ENCODE results near the gene RALGAPA1. TPM values are rescaled to one million over a fixed set of nuclear protein-coding genes. Genes with fewer than 3 reads are reported as not detected.

RALGAPA1 gene
- total RNA-seq, 1 experiment from 2014 or later, result 31.7 TPM

GRCh38 chr14:35557221-35557747, 251.8 kb downstream of the RALGAPA1 start:
- ATAC-seq (no peak), DNase-seq (ENCODE audit: low spot score) (no peak)
- no peak overlapping the region for H3K27ac Mint-ChIP-seq
- H3K27me3 Mint-ChIP-seq (ENCODE audit: low read depth), result no peaks in the 10 kb centered on the region
- H3K4me1 Mint-ChIP-seq, result peaks cover 16% of the 10 kb centered on the region
- POLR2A ChIA-PET, result no interaction called here
- H3K36me3 Mint-ChIP-seq, result no peaks in the 10 kb centered on the region
- CTCF ChIA-PET, result no interaction called here
- H3K4me3 Mint-ChIP-seq, result no peak overlapping the region
- TF ChIP-seq RORB (CRISPR knock-in tag; IDR thresholded peaks at IDR 0.05) (no peak), OVOL2 (CRISPR knock-in tag; IDR thresholded peaks at IDR 0.05; ENCODE audit: borderline replicate concordance) (no peak), CDX4 (CRISPR knock-in tag; IDR thresholded peaks at IDR 0.05; ENCODE audit: borderline replicate concordance) (no peak), KAT7 (CRISPR knock-in tag; IDR thresholded peaks at IDR 0.05; ENCODE audit: borderline replicate concordance) (no peak), AR (CRISPR knock-in tag; IDR thresholded peaks at IDR 0.05) (no peak), ERG (CRISPR knock-in tag; IDR thresholded peaks at IDR 0.05) (no peak), FOXP1 (CRISPR knock-in tag; IDR thresholded peaks at IDR 0.05; ENCODE audit: borderline replicate concordance) (no peak), ETV6 (CRISPR knock-in tag; IDR thresholded peaks at IDR 0.05) (no peak), ATF2 (CRISPR knock-in tag; IDR thresholded peaks at IDR 0.05; ENCODE audit: borderline replicate concordance, low read depth) (no peak), ZNF121 (CRISPR knock-in tag; IDR thresholded peaks at IDR 0.05) (no peak)
- H3K9me3 Mint-ChIP-seq, result no peaks in the 10 kb centered on the region

GRCh38 chr14:35556548-35556947, 252.5 kb downstream of the RALGAPA1 start:
- no peak for ATAC-seq
- Mint-ChIP-seq H3K4me1 (peaks cover 16% of the 10 kb centered on the region), H3K27me3 (ENCODE audit: low read depth) (no peaks in the 10 kb centered on the region), H3K4me3 (no peak overlapping the region), H3K9me3 (no peaks in the 10 kb centered on the region), H3K36me3 (no peaks in the 10 kb centered on the region), H3K27ac (no peak overlapping the region)
- ChIA-PET CTCF (no interaction called here), POLR2A (no interaction called here)
- DNase-seq (ENCODE audit: low spot score), result no peak
- TF ChIP-seq FOXJ3 (CRISPR knock-in tag; IDR thresholded peaks at IDR 0.05; ENCODE audit: borderline replicate concordance) (no peak), E2F5 (CRISPR knock-in tag; IDR thresholded peaks at IDR 0.05) (no peak), GTF2I (CRISPR knock-in tag; conservative IDR thresholded peaks at IDR 0.05) (no peak), JAZF1 (CRISPR knock-in tag; IDR thresholded peaks at IDR 0.05) (no peak), ZBTB43 (CRISPR knock-in tag; IDR thresholded peaks at IDR 0.05) (no peak), CBFB (CRISPR knock-in tag; IDR thresholded peaks at IDR 0.05; ENCODE audit: low read depth) (no peak), ZNF121 (CRISPR knock-in tag; IDR thresholded peaks at IDR 0.05) (no peak), PRRX2 (CRISPR knock-in tag; IDR thresholded peaks at IDR 0.05) (no peak), MAX (CRISPR knock-in tag; IDR thresholded peaks at IDR 0.05) (no peak), NFE2L1 (CRISPR knock-in tag; IDR thresholded peaks at IDR 0.05) (no peak), ELF4 (CRISPR knock-in tag; IDR thresholded peaks at IDR 0.05; ENCODE audit: low read depth) (no peak), MYBL2 (CRISPR knock-in tag; IDR thresholded peaks at IDR 0.05) (no peak), SOX15 (CRISPR knock-in tag; IDR thresholded peaks at IDR 0.05) (no peak), ZNF512 (CRISPR knock-in tag; IDR thresholded peaks at IDR 0.05; ENCODE audit: borderline replicate concordance) (no peak), ZNF263 (CRISPR knock-in tag; IDR thresholded peaks at IDR 0.05; ENCODE audit: low read depth) (no peak), ZNF671 (CRISPR knock-in tag; IDR thresholded peaks at IDR 0.05) (no peak), ZNF219 (CRISPR knock-in tag; IDR thresholded peaks at IDR 0.05; ENCODE audit: borderline replicate concordance) (no peak)

Measured in WTC11 (cell line).